RWPE1 (cell line): ENCODE results near the gene SUN5.

ENCODE experiments used
- CTCF ChIA-PET: fragments of 350-600 bp; sonication (Branson Sonifier 250); formaldehyde crosslinking; extraction: SDS; loops from one replicate; lab custom pipeline; 2021; lab: Yijun Ruan, JAX
- POLR2A ChIA-PET: fragments of 400-600 bp; formaldehyde crosslinking; extraction: SDS; loops from one replicate; lab custom pipeline; 2020; ENCODE audit warnings: antibody characterized with exemption; ENCODE audit not compliant: low non-redundant PET; lab: Yijun Ruan, JAX
- DNase-seq: peaks from one replicate; pipeline ENCODE4 v3.0.0; 2012; ENCODE audit warnings: low spot score
- H3K27ac ChIP-seq: fragments of 450-650 bp; 2 replicates; pipeline ENCODE4 v1.5.1; 2017
- CTCF ChIP-seq: fragments of 450-650 bp; conservative IDR thresholded peaks from 2 replicates; pipeline ENCODE4 v1.5.1; 2017; ENCODE audit warnings: low read depth, mild to moderate bottlenecking

SUN5 gene

GRCh38 chr20:33009214-33010132, 5.2 kb upstream of the SUN5 start:
- no peak for DNase-seq
- TF ChIP-seq CTCF = no peak
- no peak overlapping the region for H3K27ac ChIP-seq
- ChIA-PET CTCF (interaction anchor here (0.8 kb wide), 1 partner anchor 172 kb away, joined by 3 read pairs; no protein-coding TSS in a partner anchor), POLR2A (no interaction called here)

DNA sequence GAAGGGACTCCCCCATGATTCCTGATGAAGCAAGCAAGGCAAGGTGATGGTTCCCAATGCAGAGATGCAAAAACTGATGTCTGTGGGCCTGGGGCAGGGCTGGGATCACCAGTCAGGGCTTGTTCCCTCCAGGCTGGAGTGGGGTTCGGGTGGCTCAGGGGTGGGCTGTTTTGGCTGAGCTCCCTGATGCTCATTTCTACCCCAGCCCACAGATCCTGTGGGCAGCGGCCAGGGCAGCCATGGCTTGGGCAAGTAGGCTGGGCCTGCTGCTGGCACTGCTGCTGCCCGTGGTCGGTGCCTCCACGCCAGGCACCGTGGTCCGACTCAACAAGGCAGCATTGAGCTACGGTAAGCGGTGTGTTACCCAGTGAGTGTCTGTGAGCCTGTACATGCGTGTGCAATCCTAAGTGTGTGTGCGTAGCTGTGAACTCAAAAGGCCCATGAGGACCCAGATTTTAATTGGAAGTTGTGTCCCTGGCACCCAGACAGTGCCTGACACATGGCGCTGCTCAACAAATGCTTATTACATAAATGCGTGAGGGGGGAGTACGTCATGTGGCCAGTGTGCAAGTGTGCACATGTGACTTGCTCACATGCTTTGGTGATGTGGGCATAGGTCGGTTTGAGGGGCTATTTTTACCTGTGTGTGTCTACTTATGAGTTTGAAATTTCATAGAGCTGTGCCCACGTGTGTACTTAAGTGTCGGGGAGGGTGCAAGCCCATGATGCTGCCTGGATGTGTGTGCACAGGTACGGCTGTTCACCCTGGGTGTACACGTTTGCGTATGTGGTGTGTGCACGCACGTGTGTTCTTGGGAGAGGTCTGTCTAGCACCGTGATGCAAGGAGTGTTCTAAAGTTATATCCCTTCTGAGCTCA, 4.3 kb upstream of the SUN5 start:
- DNase-seq = no peak
- CTCF ChIA-PET = interaction anchor here (0.7 to 0.8 kb wide), 2 partner anchors 173 to 254 kb away, joined by 3 read pairs; no protein-coding TSS in a partner anchor
- TF ChIP-seq CTCF = no peak
- POLR2A ChIA-PET = no interaction called here
- H3K27ac ChIP-seq = no peak overlapping the region

DNA sequence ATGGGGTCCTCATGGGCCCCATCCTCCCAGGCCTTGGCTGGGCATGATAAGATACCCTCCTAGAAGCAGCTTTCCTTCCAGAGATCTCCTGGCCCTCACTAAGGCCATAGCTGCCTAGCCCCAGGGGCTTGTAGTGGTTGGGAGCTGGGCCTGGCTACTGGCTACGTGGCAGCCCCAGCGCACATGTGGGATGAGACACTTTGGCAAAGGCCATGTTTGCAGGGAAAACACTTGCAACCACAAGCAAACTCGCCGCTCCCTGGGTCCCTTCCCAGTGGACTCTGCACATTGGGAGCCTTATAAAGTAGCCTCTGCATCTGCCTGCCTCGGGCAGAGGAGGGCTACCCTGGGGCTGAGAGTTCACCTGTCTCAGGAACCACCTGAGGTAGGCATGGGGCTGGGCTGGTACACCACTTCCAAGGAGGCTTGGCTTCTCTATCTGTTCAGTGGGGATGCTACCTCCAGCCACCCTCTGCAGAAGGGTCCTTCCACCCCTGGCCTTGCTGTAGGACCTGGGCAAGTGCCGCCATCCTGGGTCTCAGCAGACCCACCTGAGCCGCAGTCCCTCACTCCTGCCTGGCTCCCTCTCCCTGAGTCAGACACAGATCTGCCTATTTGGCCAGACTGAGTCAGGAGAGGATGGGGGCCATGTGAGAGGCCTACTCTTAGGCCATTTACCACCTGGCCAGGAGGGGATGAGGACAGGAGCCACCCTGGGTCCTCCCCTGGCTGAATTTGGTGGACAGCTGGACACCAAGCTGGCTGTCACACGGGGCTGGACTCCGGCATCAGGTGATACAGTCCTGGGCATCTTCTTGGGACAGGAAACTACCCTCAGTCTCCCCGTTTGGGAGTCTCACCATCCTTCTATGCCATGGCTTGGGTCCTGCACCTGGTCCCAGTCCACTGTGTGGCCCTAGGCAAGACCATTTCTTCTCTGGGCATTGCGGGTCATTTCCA, 3.4 kb upstream of the SUN5 start, which contains the start of gene BPIFB2:
TSS of gene BPIFB2 (plus strand) at position 329 of the 960 bp plus-strand sequence. CDS start 871 bp downstream, outside the sequence.
- ChIA-PET POLR2A (no interaction called here), CTCF (interaction anchor here (0.7 kb wide), 2 partner anchors 253 to 1105 kb away, joined by 3 read pairs; no protein-coding TSS in a partner anchor)
- no peak for DNase-seq
- no peak for TF ChIP-seq CTCF
- no peak within 1 kb of the TSS for H3K27ac ChIP-seq

GRCh38 chr20:33006776-33007375, 2.6 kb upstream of the SUN5 start:
- H3K27ac ChIP-seq = no peak overlapping the region
- ChIA-PET CTCF (interaction anchor here (0.7 to 0.9 kb wide), 2 partner anchors 11 to 1106 kb away, joined by 3 to 5 read pairs; no protein-coding TSS in a partner anchor), POLR2A (no interaction called here)
- DNase-seq = no peak
- TF ChIP-seq CTCF = no peak

GRCh38 chr20:33005908-33006775, 1.9 kb upstream of the SUN5 start:
- POLR2A ChIA-PET = no interaction called here
- no peak for TF ChIP-seq CTCF
- no peak overlapping the region for H3K27ac ChIP-seq
- CTCF ChIA-PET = interaction anchor here (0.7 to 0.9 kb wide), 2 partner anchors 10 to 34 kb away, joined by 3 to 5 read pairs; no protein-coding TSS in a partner anchor
- DNase-seq = no peak
